Activated CD8-positive, alpha-beta memory T cell treated with anti-CD3 and anti-CD28 coated beads, Interleukin-2, amount 10 ng/mL, durations not matched to agents 7 days and 5 days (primary cell): ENCODE results near the gene ABITRAM. TPM values are rescaled to one million over a fixed set of nuclear protein-coding genes. Genes with fewer than 3 reads are reported as not detected.
A peak's percentile ranks its signal among the peaks of the same experiment; 100 is the strongest.
"Not testable (repeated sequence)": the region's sequence is repeated elsewhere in the genome, so short reads cannot be mapped to it uniquely, and the experiment has no call there.

ENCODE experiments used
- ATAC-seq: fragments of 150-1000 bp; cut with Tn5 transposase; one replicate; pipeline ENCODE4 v1.10.0; 2021; ENCODE audit warnings: moderate library complexity
- CTCF ChIA-PET: fragments of 350-600 bp; sonication (Branson Sonifier 250); formaldehyde crosslinking; loops from one replicate; lab custom pipeline; 2021; ENCODE audit warnings: antibody characterized with exemption; lab: Charles Lee
- DNase-seq: peaks from one replicate; pipeline ENCODE4 v3.0.0-alpha.2; 2020
- H3K27ac Mint-ChIP-seq: one replicate; pipeline ENCODE4 v1.8.0; 2021; ENCODE audit warnings: mild to moderate bottlenecking, mixed read lengths
- H3K27me3 Mint-ChIP-seq: one replicate; pipeline ENCODE4 v1.8.0; 2021; ENCODE audit warnings: mixed read lengths
- H3K36me3 Mint-ChIP-seq: one replicate; pipeline ENCODE4 v1.8.0; 2021; ENCODE audit warnings: mild to moderate bottlenecking, mixed read lengths
- H3K4me1 Mint-ChIP-seq: one replicate; pipeline ENCODE4 v1.8.0; 2021; ENCODE audit warnings: mixed read lengths
- H3K4me3 Mint-ChIP-seq: one replicate; pipeline ENCODE4 v1.8.0; 2021; ENCODE audit warnings: mild to moderate bottlenecking, moderate library complexity, mixed read lengths
- H3K9me3 Mint-ChIP-seq: one replicate; pipeline ENCODE4 v1.8.0; 2022; ENCODE audit warnings: low read depth, mixed read lengths
- total RNA-seq, 2 experiments: library from RNA; stranded (reverse); gene quantifications; one replicate each; pipeline ENCODE4 v1.2.3, GENCODE V29; 2021

The ABITRAM gene
- total RNA-seq, 2 experiments from 2014 or later, result 6.9 to 8.1 TPM

DNA sequence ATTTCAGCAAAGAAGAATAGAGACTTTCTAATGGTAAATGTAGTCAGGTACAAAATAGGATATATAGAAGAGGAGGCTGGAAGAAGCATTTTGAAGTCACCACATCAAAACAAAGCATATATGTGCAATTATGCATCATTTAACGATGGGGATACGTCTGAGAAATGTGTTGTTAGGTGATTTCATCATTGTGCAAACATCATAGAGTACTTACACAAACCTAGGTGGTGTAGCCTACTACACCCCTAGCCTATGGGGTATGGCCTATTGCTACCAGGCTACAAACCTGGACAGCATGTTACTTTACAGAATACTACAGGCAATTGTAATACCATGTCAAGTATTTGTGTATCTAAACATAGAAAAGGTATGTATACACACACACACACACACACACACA, 28.7 kb upstream of the ABITRAM start:
- DNase-seq (no peak), ATAC-seq (no peak)
- H3K27ac Mint-ChIP-seq, result no peak overlapping the region
- H3K4me1 Mint-ChIP-seq, result no peaks in the 10 kb centered on the region
- peaks cover 28% of the 10 kb centered on the region for H3K36me3 Mint-ChIP-seq
- no peaks in the 10 kb centered on the region for H3K9me3 Mint-ChIP-seq
- CTCF ChIA-PET, result no interaction called here
- H3K4me3 Mint-ChIP-seq, result no peak overlapping the region
- no peaks in the 10 kb centered on the region for H3K27me3 Mint-ChIP-seq

DNA sequence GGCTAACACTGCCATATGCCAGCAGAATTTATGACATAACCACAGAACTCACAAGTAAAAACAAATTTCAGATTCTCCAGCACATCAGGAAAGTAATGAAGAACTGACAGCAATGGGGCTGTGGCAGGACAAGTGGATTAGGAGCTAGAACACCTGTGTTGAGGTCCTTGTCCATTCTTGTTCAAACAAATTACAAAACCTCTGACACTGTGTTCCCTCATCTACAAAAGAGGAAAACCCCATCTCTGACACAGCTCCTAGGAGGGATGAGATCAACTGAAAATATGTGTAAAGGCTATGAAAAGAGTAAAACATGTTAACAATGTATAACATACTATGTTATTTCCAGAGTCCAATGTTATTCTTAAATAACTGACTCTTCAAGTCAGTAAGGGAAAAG, 23.8 kb upstream of the ABITRAM start:
- CTCF ChIA-PET, result interaction anchor here (1.5 kb wide), 1 partner anchor 18 kb away, joined by 3 read pairs; no protein-coding TSS in a partner anchor
- DNase-seq, result no peak
- no peak overlapping the region for H3K27ac Mint-ChIP-seq
- H3K4me3 Mint-ChIP-seq, result no peak overlapping the region
- no peaks in the 10 kb centered on the region for H3K27me3 Mint-ChIP-seq
- peaks cover 30% of the 10 kb centered on the region for H3K36me3 Mint-ChIP-seq
- H3K9me3 Mint-ChIP-seq, result no peaks in the 10 kb centered on the region
- ATAC-seq, result no peak
- H3K4me1 Mint-ChIP-seq, result peaks cover 6% of the 10 kb centered on the region

DNA sequence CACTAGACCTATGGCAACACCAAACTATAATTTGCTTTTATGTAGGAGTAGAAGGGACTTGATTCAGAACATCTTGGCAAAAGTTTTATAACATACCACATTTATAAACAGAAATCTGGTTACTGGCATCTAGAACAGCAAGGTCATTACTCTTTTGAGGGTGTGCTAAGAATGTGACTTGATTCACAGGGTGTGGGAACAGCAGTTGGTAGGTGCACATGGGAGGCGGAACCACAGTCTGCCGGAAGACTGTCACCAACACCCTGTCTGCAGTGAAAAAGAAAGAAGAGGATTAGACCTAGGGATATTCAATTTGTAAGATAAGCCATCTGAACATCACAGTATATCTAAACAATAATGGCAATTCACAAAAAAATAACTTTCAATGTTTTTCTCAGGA, 23.3 kb upstream of the ABITRAM start:
- H3K4me3 Mint-ChIP-seq, result no peak overlapping the region
- no peak for ATAC-seq
- no peak for DNase-seq
- H3K27ac Mint-ChIP-seq, result no peak overlapping the region
- CTCF ChIA-PET, result no interaction called here
- H3K36me3 Mint-ChIP-seq, result peaks cover 34% of the 10 kb centered on the region
- no peaks in the 10 kb centered on the region for H3K9me3 Mint-ChIP-seq
- H3K4me1 Mint-ChIP-seq, result peaks cover 6% of the 10 kb centered on the region
- no peaks in the 10 kb centered on the region for H3K27me3 Mint-ChIP-seq

DNA sequence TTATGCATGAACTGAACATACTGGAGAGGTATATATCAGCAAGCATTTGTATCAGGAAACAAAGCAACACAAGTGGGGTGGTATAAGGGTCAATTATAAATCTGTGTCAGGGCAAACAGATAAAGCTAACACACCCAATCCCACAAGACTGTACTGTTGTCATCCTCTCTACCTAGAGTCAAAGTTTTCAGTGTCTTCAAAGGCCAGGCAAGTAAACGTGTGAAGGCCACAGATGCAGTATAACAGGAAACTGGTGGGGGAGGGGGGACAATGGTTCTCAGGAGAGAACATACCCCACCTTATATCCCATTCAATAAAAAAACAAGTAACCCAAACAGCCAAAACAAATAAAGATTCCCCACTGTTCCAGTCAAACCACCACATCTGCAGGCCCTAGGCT, 22.4 kb upstream of the ABITRAM start:
- ATAC-seq (no peak), DNase-seq (no peak)
- Mint-ChIP-seq H3K27me3 (no peaks in the 10 kb centered on the region), H3K9me3 (no peaks in the 10 kb centered on the region), H3K27ac (peak overlapping the region; percentile 11), H3K4me1 (peaks cover 6% of the 10 kb centered on the region), H3K4me3 (no peak overlapping the region), H3K36me3 (peaks cover 36% of the 10 kb centered on the region)
- CTCF ChIA-PET, result no interaction called here

DNA sequence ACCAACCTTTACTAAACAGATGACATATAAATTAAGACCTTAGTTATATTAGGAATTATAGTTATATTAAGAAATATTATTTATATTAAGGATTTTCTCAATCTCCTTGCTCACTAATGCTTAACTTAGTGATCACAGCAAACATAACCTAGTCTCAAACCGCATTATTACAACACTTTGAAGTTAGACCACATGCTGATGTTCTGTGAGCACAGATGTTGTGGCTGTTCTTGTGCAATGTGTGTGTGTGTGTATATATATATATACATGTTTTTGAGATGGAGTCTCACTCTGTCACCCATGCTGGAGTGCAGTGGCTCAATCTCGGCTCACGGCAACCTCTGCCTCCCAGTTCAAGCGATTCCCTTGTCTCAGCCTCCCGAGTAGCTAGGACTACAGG, 20.8 kb upstream of the ABITRAM start:
- Mint-ChIP-seq H3K4me1 (peaks cover 6% of the 10 kb centered on the region), H3K4me3 (no peak overlapping the region), H3K36me3 (peaks cover 31% of the 10 kb centered on the region), H3K9me3 (no peaks in the 10 kb centered on the region), H3K27ac (no peak overlapping the region), H3K27me3 (no peaks in the 10 kb centered on the region)
- ATAC-seq (no peak), DNase-seq (no peak)
- CTCF ChIA-PET, result no interaction called here

DNA sequence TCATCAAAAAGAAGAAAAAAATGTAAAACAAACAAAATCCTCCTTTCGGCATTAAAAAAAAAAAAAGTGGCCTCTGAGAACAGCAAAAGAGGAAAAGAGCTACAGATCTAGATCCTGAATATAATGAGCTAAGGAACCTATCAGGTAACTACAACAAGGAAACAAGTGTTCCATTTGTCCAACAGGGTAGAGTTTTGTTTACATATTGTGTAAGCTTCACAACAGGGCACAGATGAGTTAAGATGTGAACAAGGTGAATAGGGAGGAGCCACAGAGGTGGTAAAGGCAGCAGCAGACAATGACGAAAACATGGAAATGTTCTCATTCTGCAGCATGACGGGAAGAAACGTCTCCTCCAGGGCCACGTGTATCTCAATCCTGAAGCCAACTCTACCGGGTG, 14.7 kb upstream of the ABITRAM start:
- H3K4me1 Mint-ChIP-seq, result no peaks in the 10 kb centered on the region
- ATAC-seq (no peak), DNase-seq (no peak)
- no peaks in the 10 kb centered on the region for H3K9me3 Mint-ChIP-seq
- peaks cover 27% of the 10 kb centered on the region for H3K36me3 Mint-ChIP-seq
- CTCF ChIA-PET, result no interaction called here
- no peak overlapping the region for H3K4me3 Mint-ChIP-seq
- no peaks in the 10 kb centered on the region for H3K27me3 Mint-ChIP-seq
- H3K27ac Mint-ChIP-seq, result no peak overlapping the region

DNA sequence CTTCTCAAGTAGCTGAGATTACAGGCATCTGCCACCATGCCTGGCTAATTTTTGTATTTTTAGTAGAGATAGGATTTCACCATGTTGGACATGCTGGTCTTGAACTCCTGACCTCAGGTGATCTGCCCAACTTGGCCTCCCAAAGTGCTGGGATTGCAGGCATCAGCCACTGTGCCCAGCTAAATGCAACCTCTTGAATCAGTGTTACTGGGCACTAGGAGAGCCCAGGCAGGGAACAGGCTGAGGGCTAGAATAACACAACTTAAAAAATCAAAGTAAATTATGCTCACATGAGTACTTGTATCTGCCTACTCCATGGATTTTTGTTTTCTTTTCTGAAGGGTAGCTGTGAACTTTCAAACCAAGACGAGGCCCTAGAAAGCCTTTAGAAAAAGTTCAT, 13.8 kb upstream of the ABITRAM start:
- ATAC-seq, H3K9me3 Mint-ChIP-seq, H3K4me1 Mint-ChIP-seq, CTCF ChIA-PET, H3K4me3 Mint-ChIP-seq, H3K27me3 Mint-ChIP-seq, H3K27ac Mint-ChIP-seq, DNase-seq: not testable (repeated sequence)
- peaks cover 32% of the 10 kb centered on the region for H3K36me3 Mint-ChIP-seq

DNA sequence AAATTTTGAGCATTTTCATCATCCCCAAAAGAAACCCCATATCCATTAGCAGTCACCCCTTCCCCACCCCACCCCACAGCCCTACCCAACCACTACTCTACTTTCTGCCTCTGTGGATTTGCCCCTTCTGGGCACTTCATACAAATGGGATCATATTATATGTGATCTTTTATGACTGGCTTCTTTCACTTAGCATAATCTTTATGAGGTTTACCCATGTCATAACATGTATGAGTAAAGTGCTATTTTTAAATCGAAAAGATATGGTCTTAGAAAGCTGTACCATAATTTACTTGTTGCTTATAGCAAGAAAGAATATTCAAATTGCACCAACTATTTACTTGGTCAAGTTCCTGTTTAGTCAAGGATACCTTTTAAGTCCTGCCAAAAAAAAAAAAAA, 13.0 kb upstream of the ABITRAM start:
- ATAC-seq (no peak), DNase-seq (no peak)
- Mint-ChIP-seq H3K4me3 (no peak overlapping the region), H3K27me3 (no peaks in the 10 kb centered on the region), H3K27ac (no peak overlapping the region), H3K36me3 (peaks cover 26% of the 10 kb centered on the region), H3K4me1 (no peaks in the 10 kb centered on the region), H3K9me3 (no peaks in the 10 kb centered on the region)
- CTCF ChIA-PET, result interaction anchor here (0.6 to 0.7 kb wide), 2 partner anchors 24 to 1251 kb away, joined by 3 read pairs; no protein-coding TSS in a partner anchor

DNA sequence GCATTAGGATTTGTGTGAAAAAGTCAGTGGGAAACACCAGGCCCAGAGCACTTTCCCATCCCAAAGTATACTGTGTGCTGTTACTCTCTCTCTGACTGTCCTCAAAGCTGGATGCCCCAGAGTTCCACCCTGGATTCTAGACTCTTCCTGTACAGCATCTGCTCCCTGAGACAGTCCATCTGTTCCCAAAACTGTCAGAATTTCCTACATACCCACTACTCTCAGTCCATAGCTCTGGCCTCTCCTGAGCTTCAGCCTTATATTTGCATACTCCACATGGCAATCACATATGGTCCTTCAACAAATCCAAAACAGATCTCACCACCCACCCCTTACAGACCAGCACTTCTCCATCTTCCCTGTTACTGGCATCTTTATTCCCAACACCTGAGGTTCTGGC, 9.7 kb upstream of the ABITRAM start:
- CTCF ChIA-PET, result no interaction called here
- DNase-seq (no peak), ATAC-seq (no peak)
- no peak overlapping the region for H3K27ac Mint-ChIP-seq
- no peaks in the 10 kb centered on the region for H3K27me3 Mint-ChIP-seq
- no peak overlapping the region for H3K4me3 Mint-ChIP-seq
- no peaks in the 10 kb centered on the region for H3K9me3 Mint-ChIP-seq
- peaks cover 33% of the 10 kb centered on the region for H3K36me3 Mint-ChIP-seq
- H3K4me1 Mint-ChIP-seq, result no peaks in the 10 kb centered on the region

DNA sequence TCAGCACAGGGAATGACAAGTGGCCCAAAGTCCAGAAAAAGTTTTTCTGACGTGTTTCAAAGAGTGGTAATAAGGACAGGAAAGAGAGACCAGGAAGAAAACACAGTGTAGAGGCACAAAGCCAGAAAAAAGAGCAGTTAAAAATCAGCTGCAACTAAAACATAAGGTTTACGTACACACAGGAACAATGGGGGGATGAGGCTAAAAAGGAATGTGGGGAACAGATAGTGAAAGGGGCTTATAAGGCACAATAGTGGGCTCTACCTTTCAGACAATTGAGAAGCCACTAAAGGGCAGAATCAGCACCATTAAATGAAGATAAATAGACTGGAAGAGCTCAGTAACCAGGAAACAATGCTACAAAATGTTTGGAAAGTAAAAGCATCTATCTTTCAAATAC, 5.8 kb upstream of the ABITRAM start:
- DNase-seq (no peak), ATAC-seq (no peak)
- H3K9me3 Mint-ChIP-seq, result no peaks in the 10 kb centered on the region
- H3K36me3 Mint-ChIP-seq, result peaks cover 28% of the 10 kb centered on the region
- H3K27me3 Mint-ChIP-seq, result no peaks in the 10 kb centered on the region
- peaks cover 16% of the 10 kb centered on the region for H3K4me1 Mint-ChIP-seq
- no peak overlapping the region for H3K27ac Mint-ChIP-seq
- H3K4me3 Mint-ChIP-seq, result no peak overlapping the region
- CTCF ChIA-PET, result interaction anchor here (1.0 kb wide), 1 partner anchor 19 kb away, joined by 3 read pairs; no protein-coding TSS in a partner anchor

DNA sequence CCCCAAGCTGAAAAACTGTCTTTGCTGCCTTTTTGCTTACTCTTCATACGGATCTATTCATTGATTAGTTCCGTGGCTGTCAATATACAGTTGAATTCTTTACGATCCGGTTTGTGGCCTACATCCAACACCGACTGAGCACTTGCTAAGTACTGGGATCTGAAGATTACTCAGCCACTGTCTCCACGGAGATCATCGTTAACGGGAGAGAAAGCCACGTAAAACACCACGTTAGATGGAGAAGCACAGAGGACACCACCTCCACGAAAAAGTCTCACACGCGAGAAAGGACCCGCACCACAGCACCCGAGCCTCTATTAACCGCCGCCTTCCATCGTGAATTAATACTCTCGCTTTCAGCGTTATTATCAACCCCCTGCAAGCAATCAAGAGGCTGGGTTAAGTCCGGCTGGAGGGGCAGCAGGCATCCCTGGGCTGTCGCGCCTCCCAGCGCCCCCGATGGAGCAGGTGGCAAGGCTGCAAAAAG, 926 bp upstream of the ABITRAM start:
- Mint-ChIP-seq H3K4me3 (peak overlapping the region; percentile 94), H3K27me3 (no peaks in the 10 kb centered on the region), H3K27ac (peak overlapping the region; percentile 94), H3K36me3 (peaks cover 6% of the 10 kb centered on the region), H3K4me1 (peaks cover 28% of the 10 kb centered on the region), H3K9me3 (no peaks in the 10 kb centered on the region)
- CTCF ChIA-PET, result no interaction called here
- DNase-seq (no peak), ATAC-seq (no peak)

DNA sequence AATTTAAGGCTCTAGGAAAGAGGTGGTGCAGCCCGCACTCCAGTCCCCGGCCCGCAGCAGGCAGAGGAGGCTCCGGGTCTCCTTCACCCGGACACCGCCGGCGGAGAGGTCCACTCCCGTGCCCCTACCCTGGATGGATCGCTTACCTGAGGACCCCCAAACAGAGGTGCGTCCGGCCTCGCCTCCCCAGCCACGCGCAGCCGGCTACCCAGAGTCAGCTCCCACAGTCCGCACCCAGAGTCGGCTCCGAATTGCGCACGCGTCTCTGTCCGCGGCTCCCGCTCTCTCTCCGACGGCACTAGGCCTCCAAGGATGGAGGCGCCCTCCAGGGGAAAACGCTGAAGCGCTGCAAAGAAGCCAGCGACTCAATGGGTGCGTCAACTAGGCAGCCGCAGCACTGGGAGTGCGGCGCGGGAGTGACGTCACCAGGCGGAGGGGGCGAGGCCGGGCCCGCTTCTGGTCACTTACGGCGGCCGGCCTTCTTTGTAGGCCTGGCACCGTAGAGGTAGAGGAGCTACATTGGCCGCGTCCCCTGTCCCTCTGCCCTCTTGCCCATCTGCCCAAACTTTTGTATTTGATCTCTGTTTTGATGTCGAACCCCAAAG, 380 bp upstream of the ABITRAM start, which contains the start of gene ELP1:
Gene ELP1, minus strand, starts transcription at position 407 of the 605 bp plus-strand sequence. CDS start 2,978 bp downstream, outside the sequence.
- H3K4me3 Mint-ChIP-seq, result peak within 1 kb of the TSS; percentile 94
- H3K27ac Mint-ChIP-seq, result peak within 1 kb of the TSS; percentile 94
- no peaks in the 10 kb centered on the region for H3K9me3 Mint-ChIP-seq

DNA sequence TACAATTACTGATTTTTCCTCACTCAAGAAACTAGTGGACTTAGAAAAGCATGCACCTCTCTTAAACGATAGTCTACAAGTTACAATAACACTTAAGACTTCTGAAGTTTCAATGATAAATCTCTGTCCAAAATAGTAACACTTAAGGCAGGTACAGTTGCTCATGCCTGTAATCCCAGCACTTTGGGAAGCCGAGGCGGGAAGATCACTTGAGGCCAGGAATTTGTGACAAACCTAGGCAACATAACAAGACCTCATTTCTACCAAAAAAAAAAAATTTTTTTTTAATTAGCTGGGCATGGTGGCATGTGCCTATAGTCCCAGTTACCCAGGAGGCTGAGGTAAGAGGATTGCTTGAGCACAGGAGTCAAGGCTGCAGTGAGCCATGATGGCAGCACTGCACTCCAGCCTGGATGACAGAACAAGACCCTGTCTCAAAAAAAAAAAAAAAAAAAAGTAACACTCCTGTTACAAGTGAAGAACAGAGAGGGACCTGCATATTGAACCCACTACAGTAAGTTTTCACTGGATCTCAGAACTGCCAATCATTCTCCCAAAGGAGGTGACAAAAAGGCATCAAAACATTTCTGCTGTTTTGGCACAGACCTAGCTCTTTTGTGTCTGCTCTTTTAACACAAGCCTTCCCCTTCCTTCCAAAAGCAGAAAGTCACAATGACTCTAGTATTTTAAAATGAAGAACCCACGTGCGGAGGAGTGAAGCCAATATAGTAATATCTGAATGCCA, 3.5 kb downstream of the ABITRAM start:
- ATAC-seq (no peak), DNase-seq (no peak)
- Mint-ChIP-seq H3K27ac (no peak overlapping the region), H3K27me3 (no peaks in the 10 kb centered on the region), H3K4me1 (peaks cover 17% of the 10 kb centered on the region), H3K36me3 (peaks cover 1% of the 10 kb centered on the region), H3K9me3 (no peaks in the 10 kb centered on the region), H3K4me3 (no peak overlapping the region)
- CTCF ChIA-PET, result no interaction called here

More for the DNA sequence above, 380 bp upstream of the ABITRAM start, which contains the start of gene ELP1:
- ATAC-seq (peak; percentile 87), DNase-seq (peak; percentile 95)
- peaks cover 6% of the 10 kb centered on the region for H3K36me3 Mint-ChIP-seq
- CTCF ChIA-PET, result no interaction called here
- no peaks in the 10 kb centered on the region for H3K27me3 Mint-ChIP-seq
- peaks cover 28% of the 10 kb centered on the region for H3K4me1 Mint-ChIP-seq

DNA sequence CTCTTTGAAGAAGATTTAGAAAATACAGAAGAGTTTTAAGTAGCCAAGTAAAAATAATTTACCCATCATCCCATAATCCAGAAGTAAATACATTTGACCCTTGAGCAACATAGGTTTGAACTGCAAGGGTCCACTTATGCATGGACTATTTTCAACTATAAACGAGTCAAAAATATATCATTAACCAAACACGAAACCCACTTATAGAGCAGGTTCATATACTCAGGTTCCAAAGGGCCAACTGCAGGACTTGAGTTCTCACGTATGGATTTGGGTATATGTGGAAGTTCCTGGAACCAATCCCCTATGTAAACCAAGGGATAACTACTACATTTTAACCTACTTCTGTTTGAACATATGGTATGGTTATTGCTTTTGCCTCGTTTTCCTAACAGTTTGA, 5.8 kb downstream of the ABITRAM start:
- Mint-ChIP-seq H3K9me3 (no peaks in the 10 kb centered on the region), H3K27ac (no peak overlapping the region), H3K4me1 (peaks cover 5% of the 10 kb centered on the region), H3K27me3 (no peaks in the 10 kb centered on the region), H3K36me3 (peaks cover 1% of the 10 kb centered on the region), H3K4me3 (no peak overlapping the region)
- no peak for DNase-seq
- CTCF ChIA-PET, result no interaction called here
- ATAC-seq, result no peak
